HG02870 (cell line): ENCODE data around the gene DOCK1.

Source experiments
- ATAC-seq: cut with Tn5 transposase; IDR thresholded peaks from one replicate; pipeline ENCODE4 v1.9.1; 2021; ENCODE audit warnings: mild to moderate bottlenecking, moderate library complexity; ENCODE audit not compliant: unreplicated experiment

DOCK1 gene

GRCh38 chr10:127033216-127034033 is 128.2 kb downstream of the DOCK1 start:
- no peak for ATAC-seq

GRCh38 chr10:127034034-127034633 is 128.9 kb downstream of the DOCK1 start:
- ATAC-seq, result no peak

DNA sequence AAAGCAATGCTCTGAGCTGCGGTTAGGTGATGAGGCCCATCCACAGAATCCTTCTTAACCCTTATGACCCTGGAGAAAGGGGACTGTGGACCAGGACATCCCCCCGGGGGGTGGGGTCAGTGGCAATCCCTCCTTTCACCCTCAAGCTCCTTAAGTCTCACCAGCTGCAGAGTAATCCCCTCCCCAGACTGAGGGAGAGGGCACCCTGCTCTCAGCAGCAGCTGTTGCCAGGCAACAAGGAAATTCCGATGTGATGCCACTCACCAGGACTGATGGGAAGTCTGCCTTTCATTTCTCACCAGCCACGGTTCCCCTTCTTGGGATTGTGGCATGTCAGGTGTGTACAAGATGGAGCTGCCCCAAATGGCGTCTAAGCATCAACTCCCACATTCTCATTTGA is 129.6 kb downstream of the DOCK1 start:
- ATAC-seq, result no peak

- ATAC-seq, result no peak
Observed at GRCh38 chr10:127035827-127036226, 130.6 kb downstream of the DOCK1 start.

DNA sequence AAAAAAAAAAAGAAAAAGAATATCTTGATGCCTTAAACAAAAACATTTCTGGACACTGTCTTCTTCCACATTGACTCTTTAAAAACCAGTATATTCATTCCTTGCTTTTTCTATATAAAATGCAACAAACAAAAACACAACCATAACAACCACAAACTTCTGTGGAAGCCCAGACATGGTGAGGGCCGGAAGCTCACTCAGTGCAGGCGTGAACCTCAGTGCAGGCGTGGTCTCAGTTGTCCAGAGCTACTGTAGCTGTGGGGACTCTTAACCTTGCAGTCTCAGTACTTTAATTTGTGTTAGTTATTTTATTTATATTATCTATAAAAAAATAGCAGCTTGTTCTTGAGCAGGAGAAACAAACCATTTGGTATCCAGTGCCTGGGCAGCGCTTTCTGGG is 131.8 kb downstream of the DOCK1 start:
- no peak for ATAC-seq

GRCh38 chr10:127039435-127039834 is 134.2 kb downstream of the DOCK1 start:
- no peak for ATAC-seq

DNA sequence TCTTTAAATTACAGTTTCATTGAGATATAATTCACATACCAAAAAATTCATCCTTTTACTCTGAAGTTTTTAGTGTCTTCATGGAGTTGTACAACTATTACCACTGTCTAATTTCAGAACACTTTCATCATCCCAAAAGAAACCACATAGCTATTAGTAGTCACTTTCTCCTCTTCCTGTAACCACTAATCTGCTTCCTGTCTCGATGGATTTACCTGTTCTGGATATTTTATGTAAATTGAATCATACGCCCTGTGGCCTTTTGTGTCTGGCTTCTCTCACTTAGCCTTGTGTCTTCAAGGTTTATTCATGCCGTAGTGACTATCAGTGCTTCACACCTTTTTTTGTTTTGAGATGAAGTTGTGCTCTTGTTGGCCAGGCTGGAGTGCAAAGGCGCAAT is 135.5 kb downstream of the DOCK1 start:
- ATAC-seq, result no peak

- no peak for ATAC-seq
Observed at GRCh38 chr10:127041552-127041951, 136.3 kb downstream of the DOCK1 start.

DNA sequence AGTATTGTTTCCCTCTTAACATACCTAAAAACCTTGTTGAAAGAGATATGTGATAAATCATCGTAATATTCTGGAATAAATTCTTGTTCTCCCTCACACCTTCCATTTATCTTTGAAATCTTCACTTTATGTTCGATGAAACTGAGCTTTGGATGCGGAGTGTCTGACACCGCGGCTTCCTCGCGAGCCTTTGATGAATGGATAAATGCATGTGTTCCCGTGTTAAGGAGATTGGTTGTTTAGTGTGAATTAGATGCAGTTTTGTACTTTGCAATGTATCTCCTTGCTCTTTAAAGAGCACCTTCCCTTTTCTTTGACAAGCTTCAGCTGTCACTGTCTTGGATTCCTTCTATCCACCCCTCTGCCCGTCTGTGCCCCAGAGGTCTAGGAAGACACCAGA is 138.1 kb downstream of the DOCK1 start:
- no peak for ATAC-seq

- ATAC-seq, result no peak
Observed at GRCh38 chr10:127044186-127044585, 139.0 kb downstream of the DOCK1 start.

DNA sequence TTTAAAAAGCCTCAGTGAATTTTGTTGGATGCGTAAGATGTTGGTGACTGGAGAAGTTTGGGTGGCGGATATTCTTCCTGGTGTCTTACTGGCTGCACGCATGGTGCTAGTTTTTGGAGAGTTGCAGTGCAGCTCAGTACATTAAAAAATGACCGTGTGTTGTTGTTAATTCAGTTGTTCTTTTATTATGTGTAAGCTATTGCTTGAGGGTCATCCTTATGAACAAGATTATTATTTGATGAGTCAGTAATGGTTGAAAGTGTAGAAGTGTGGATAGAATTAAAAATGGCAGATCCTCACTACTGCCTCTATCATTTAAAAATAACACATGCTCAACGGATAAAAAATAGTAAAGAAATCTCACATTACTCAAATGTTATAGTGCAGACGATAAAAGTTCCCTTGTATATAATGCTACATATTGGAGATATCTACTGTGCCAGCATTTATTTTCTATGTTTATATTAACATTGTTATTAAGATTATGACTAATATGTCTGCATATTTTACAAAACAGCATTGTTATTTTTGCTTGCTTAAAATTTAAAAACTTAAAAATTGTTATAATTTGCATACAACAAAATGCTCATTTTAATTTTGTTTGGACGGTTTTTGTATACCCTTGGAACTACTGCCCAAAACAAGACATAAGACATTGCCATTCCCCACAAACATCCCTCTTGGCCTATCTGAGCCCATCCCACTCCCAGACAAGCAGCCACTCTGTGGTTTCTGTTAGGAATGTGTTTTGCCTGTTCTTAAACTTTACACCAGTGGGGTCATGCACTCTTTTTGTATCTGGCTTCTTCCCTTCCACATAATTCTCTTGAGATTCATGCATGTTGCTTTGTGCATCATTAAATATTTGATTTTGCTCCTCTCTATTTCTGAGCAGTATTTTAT is 142.0 kb downstream of the DOCK1 start:
- ATAC-seq, result no peak

GRCh38 chr10:127047878-127048238 is 142.6 kb downstream of the DOCK1 start:
- ATAC-seq, result no peak

GRCh38 chr10:127048630-127049029 is 143.4 kb downstream of the DOCK1 start:
- no peak for ATAC-seq

- ATAC-seq, result no peak
Observed at GRCh38 chr10:127052001-127052400, 146.8 kb downstream of the DOCK1 start.

GRCh38 chr10:127055263-127055662 is 150.0 kb downstream of the DOCK1 start:
- ATAC-seq, result no peak

- ATAC-seq, result no peak
Observed at GRCh38 chr10:127059314-127059713, 154.1 kb downstream of the DOCK1 start.

DNA sequence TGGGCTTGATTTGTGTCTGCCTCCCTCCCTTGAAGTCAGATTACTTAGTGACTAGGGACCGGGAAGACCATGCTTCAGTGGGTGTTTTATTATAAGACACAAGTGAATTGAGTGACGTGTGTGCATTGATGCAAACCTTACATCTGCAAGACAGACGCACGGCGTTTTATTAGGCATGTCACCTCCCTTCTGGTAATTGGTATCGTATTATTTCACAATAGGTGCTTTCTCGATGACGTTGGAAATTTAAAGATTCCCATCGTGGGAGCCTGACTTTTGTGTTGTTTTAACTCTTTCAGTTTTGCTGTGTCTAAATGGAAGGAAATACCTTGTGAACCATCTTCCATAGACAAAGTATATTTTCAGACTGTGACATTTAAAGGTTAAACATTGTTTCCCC is 158.5 kb downstream of the DOCK1 start:
- no peak for ATAC-seq

- no peak for ATAC-seq
Observed at GRCh38 chr10:127064474-127064873, 159.2 kb downstream of the DOCK1 start.

GRCh38 chr10:127067542-127068194 is 162.4 kb downstream of the DOCK1 start:
- no peak for ATAC-seq

DNA sequence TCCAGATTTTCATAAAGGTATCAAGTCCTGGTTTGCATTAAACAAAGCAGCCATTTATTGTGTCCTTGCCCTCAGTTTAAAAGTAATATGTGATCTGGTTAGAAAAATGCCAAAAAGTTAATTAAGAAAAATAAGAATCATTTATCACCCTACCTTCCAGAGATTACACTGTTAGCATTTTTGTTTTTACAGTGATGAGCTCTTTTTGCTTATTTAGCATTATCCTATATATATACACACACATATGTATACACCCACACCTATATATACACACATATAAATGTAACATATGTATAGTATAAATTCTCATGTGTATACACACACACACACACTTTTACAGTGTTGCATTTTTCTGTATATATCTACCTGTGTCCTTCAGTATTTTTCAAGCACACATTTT is 163.3 kb downstream of the DOCK1 start:
- ATAC-seq, result no peak

DNA sequence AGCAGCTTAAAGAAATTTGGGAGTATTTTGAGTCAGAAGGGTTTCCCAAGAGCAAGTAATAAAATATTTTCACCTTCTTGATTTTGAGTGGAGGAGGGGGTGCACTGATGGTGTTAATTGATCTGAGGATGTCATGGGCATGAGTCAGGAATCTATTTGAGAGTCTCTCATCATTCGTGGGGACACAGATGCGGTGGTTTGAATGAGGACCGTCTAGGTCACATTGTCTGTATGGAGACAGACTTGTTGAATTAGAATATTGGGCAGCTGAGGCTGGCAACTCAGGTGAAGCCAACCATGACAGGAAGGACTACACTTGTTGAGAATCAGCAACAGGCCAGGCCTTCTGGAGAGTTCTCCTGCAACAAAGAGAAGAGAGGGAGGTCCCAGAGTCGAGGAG is 164.2 kb downstream of the DOCK1 start:
- no peak for ATAC-seq
